Small intestine (tissue), 7 donors: ENCODE data around the gene ANO4. TPM values are rescaled to one million over a fixed set of nuclear protein-coding genes. Genes with fewer than 3 reads are reported as not detected.

Experiments used
- DNase-seq, 2 donors: peaks; one replicate each; pipeline versions ENCODE4 v3.0.0 to v3.0.0-alpha.2; 2013
- FAIRE-seq: peaks from 2 replicates; lab custom pipeline; 2012; peaks lifted over from hg19 to GRCh38; lab: Jason Lieb, UNC
- H3K27ac ChIP-seq, 3 donors: one replicate each; pipeline ENCODE4 v1.5.1; 2013; ENCODE audit warnings: low read length in 2 of 3, mild to moderate bottlenecking in 2 of 3, control low read depth in 1 of 3, inconsistent platforms in 1 of 3, low read depth in 1 of 3, moderate library complexity in 1 of 3
- H3K27me3 ChIP-seq, 3 donors: one replicate each; pipeline ENCODE4 v1.6.1; 2013; ENCODE audit warnings: low read length in 3 of 3, inconsistent platforms in 1 of 3; ENCODE audit not compliant: control insufficient read depth in 3 of 3, insufficient read depth in 3 of 3
- H3K36me3 ChIP-seq, 3 donors: one replicate each; pipeline ENCODE4 v1.6.1; 2013; ENCODE audit warnings: low read length in 3 of 3, inconsistent platforms in 1 of 3, low read depth in 1 of 3, mild to moderate bottlenecking in 1 of 3, moderate library complexity in 1 of 3; ENCODE audit not compliant: control insufficient read depth in 3 of 3, insufficient read depth in 2 of 3
- H3K4me1 ChIP-seq, 3 donors: one replicate each; pipeline ENCODE4 v1.6.1; 2013; ENCODE audit warnings: low read length in 2 of 3, inconsistent platforms in 1 of 3, low read depth in 1 of 3, mild to moderate bottlenecking in 1 of 3, moderate library complexity in 1 of 3; ENCODE audit not compliant: control insufficient read depth in 3 of 3, insufficient read depth in 2 of 3
- H3K4me3 ChIP-seq, 3 donors: one replicate each; pipeline ENCODE4 v1.5.1; 2013; ENCODE audit warnings: low read length in 3 of 3, control low read depth in 1 of 3, inconsistent platforms in 1 of 3, low read depth in 1 of 3, mild to moderate bottlenecking in 1 of 3, moderate library complexity in 1 of 3
- H3K9me3 ChIP-seq, 2 donors: one replicate each; pipeline ENCODE4 v1.6.1; 2013; ENCODE audit warnings: low read depth in 1 of 2, low read length in 1 of 2; ENCODE audit not compliant: control insufficient read depth in 2 of 2, insufficient read depth in 1 of 2
- WGBS, 3 donors: extraction: QIAGEN DNeasy Blood & Tissue Kit; methylation state at CpG; one replicate each; pipeline ENCODE4 v1.1.7; 2013; 5-methylcytosine and 5-hydroxymethylcytosine counted together
- polyA plus RNA-seq, 4 donors: library from polyadenylated mRNA; stranded (reverse) in 3 of 4; unstranded in 1 of 4; fragments of 200-250 nt in 3 of 4; fragments of 120-200 nt in 1 of 4; gene quantifications; one replicate each; pipeline versions ENCODE4 v1.2.1 to v1.2.3, GENCODE V29; 2013
- donor health status: healthy with polysubstance abuse.
- donor health status: control.
- donor health status: control.
- donor health status: Bipolar disorder and iron deficiency.
- donor health status: healthy.

The ANO4 gene
- polyA plus RNA-seq, 4 donors, result 0.03 to 2.1 (median 0.54) TPM; not detected in 1

DNA sequence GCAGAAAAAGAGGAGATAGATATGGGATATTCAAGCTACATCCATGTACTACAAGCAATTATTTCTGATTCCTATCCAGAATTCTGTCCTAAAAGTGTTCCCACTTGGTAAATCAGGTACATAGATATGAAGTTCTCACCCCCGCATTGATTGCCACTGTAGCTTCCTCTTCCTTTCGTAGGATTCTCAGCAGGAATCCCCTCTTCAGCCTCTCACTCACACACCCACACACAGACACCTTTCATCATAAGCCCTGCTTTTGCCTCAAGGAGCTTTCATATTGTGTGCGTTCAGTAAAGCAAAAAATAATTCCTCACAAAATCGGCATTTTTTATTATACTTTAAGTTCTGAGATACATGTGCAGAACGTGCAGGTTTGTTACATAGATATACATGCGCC is 69.8 kb downstream of the ANO4 start:
- Histone ChIP-seq H3K9me3 (no peaks in the 10 kb centered on the region), H3K4me1 (no peaks in the 10 kb centered on the region), H3K4me3 (no peak overlapping the region), H3K36me3 (no peaks in the 10 kb centered on the region), H3K27ac (no peak overlapping the region), H3K27me3 (no peaks in the 10 kb centered on the region)
- DNase-seq (no peak), FAIRE-seq (no peak)
- 74 to 88% (median 86%) methylated on average over 6 of the region's 6 CpGs for WGBS, 3 donors

DNA sequence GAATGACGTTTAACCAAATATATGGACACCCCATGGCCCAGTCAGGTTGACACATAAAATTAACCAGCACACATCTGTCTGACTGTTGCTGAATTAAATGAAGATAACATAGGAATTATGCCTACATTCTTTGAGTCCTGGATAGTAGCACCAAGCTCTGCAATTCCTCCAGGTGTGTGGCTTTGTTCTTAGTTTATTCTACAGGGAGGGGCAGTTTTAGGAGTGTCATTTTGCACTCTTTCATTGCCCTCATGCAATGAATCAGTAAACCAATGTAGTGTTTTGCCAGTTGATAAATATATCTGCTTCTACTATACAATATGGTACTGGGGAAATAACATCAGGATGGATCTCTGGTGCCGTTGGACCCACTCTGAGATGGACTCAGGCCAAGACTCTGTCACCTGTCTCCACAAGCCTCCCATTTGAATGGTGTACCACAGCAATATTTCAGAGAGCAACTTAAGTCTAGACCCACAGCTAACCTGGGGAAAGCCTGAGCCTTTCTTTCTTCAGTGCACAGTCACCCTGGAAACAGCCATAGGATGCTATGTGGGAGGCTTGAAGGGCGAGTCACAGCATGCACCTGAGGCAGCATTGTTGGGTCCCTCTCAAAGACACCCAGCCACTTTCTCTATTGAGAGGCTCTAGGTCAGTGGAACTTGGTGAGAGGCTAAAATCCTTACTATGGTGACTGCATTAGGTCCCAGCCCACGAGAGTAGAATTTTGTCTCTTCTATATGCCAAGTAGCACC is 73.2 kb downstream of the ANO4 start:
- 56 to 68% (median 62%) methylated on average over 4 of the region's 4 CpGs for WGBS, 3 donors
- H3K27ac ChIP-seq, result no peak overlapping the region
- no peaks in the 10 kb centered on the region for H3K36me3 ChIP-seq
- H3K4me3 ChIP-seq, result no peak overlapping the region
- no peaks in the 10 kb centered on the region for H3K4me1 ChIP-seq
- H3K27me3 ChIP-seq, result no peaks in the 10 kb centered on the region
- FAIRE-seq (no peak), DNase-seq (no peak)
- no peaks in the 10 kb centered on the region for H3K9me3 ChIP-seq

DNA sequence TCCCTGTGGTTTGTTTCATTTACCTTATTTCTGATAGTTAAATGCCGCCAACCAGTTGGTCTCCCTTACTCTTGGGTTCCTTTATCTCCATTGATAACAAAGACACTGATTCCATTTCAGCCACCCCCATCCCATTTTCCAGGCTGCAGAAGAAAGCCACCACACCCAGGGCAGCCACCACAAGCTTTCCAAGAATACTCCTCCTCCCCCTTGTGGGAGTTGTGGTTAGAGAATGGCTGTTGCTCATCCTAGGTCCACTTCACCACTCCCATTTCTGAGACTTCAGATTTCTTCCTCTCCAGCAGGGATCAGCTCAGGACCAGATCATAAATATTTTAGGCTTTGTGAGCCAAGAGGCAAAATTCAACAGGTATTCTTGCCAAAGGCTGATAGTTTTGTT is 73.9 kb downstream of the ANO4 start:
- no peak for DNase-seq
- H3K27me3 ChIP-seq, result no peaks in the 10 kb centered on the region
- H3K36me3 ChIP-seq, result no peaks in the 10 kb centered on the region
- WGBS, 3 donors, result 69 to 94% (median 83%) methylated on average over 1 of the region's 1 CpG
- no peak overlapping the region for H3K4me3 ChIP-seq
- no peaks in the 10 kb centered on the region for H3K9me3 ChIP-seq
- no peak for FAIRE-seq
- no peaks in the 10 kb centered on the region for H3K4me1 ChIP-seq
- H3K27ac ChIP-seq, result no peak overlapping the region

DNA sequence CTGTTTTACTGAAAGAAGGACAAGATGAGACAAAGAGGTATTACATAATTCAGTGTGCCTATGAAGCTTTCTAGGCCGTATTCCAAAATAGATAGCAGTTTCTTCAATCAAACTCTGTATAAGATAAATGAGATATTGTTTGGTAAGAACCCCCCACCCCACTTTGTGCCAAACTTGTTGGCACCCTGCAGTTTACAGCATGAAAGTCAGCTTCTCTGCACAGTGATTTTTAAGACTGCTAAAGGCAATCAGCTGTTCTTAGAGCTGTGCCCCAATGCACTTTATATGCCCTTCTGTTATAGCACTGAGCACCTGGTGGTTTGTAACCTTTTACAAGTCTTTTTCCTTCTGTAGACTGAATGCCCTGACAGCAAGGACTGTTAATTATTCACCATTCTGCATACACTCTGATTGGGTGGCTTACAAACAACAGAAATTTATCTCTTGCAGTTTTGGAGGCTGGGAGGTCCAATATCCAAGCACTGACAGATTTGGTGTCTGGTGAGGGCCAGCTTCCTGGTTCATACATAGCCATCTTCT is 76.7 kb downstream of the ANO4 start:
- FAIRE-seq, result no peak
- Histone ChIP-seq H3K9me3 (peaks cover 0 to 8% of the 10 kb centered on the region in 2 donors), H3K4me3 (no peak overlapping the region), H3K27ac (no peak overlapping the region), H3K4me1 (no peaks in the 10 kb centered on the region), H3K36me3 (no peaks in the 10 kb centered on the region), H3K27me3 (no peaks in the 10 kb centered on the region)
- WGBS, 3 donors, result 48 to 67% (median 54%) methylated on average over 1 of the region's 1 CpG
- no peak for DNase-seq

DNA sequence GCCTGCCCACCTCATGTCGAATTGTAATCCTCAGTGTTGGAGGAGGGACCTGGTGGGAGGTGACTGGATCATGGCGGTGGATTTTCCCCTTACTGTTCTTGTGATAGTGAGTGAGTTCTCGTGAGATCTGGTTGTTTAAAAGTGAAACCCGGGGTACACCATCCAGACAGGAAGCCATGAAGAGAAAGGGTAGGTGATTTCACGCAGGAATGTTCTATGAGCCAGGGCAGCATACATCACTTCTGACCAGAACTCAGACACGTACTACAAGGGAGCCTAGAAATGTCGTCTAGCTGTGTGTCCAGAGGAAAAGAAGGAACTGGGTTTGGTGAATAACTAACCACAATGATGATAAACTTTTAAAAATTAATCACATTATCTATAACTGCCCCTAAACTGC is 80.6 kb downstream of the ANO4 start:
- H3K4me1 ChIP-seq, result no peaks in the 10 kb centered on the region
- WGBS, 3 donors, result 75 to 80% (median 78%) methylated on average over 7 of the region's 7 CpGs
- no peak overlapping the region for H3K4me3 ChIP-seq
- no peak for FAIRE-seq
- H3K36me3 ChIP-seq, result no peaks in the 10 kb centered on the region
- DNase-seq, result no peak
- no peak overlapping the region for H3K27ac ChIP-seq
- H3K27me3 ChIP-seq, result no peaks in the 10 kb centered on the region
- H3K9me3 ChIP-seq, result peaks cover 0 to 8% of the 10 kb centered on the region in 2 donors

DNA sequence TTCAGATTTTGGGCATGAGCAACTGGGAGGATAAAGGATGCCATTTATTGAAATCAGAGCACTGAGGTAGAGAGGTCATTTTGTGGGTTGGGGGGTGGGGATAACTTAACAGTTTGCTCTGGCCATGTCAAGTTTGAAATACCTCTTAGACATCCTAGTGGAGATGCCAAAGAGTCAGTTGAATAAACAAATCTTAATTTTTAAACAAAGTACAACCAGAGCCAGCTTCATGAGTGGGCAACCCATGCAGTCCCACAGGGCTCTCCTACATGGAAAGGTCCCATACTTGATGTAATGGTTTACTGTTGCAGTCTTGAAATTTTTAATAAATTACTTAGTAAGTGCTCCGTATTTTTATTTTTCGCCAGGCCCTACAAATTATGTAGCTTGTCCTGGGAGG is 81.2 kb downstream of the ANO4 start:
- no peaks in the 10 kb centered on the region for H3K4me1 ChIP-seq
- H3K36me3 ChIP-seq, result no peaks in the 10 kb centered on the region
- peaks cover 0 to 8% of the 10 kb centered on the region in 2 donors for H3K9me3 ChIP-seq
- DNase-seq (no peak), FAIRE-seq (no peak)
- H3K4me3 ChIP-seq, result no peak overlapping the region
- no peak overlapping the region for H3K27ac ChIP-seq
- H3K27me3 ChIP-seq, result no peaks in the 10 kb centered on the region
- WGBS, 3 donors, result 84 to 95% (median 86%) methylated on average over 2 of the region's 2 CpGs

DNA sequence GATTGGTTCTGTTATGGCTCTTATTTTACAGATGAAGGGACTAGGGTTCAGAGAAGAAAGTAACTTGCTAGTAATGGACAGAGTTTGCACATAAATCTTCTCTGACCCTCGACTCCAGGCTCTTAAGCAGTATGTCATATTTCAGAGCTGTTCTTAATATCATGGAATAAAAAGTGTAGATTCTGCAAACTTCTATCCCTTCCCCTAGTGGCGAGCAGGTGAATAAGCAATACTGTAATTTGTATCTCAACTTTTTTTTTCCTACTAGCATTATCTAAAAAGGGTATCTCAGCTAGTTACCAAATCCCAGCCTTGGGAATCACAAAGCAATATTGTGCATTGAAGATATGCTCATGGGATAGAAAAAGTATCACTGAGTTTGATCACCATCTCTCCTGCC is 83.2 kb downstream of the ANO4 start:
- DNase-seq (no peak), FAIRE-seq (no peak)
- Histone ChIP-seq H3K27ac (no peak overlapping the region), H3K9me3 (peaks cover 0 to 8% of the 10 kb centered on the region in 2 donors), H3K36me3 (no peaks in the 10 kb centered on the region), H3K27me3 (no peaks in the 10 kb centered on the region), H3K4me3 (no peak overlapping the region), H3K4me1 (no peaks in the 10 kb centered on the region)
- WGBS, 3 donors, result 37 to 42% (median 39%) methylated on average over 2 of the region's 2 CpGs

DNA sequence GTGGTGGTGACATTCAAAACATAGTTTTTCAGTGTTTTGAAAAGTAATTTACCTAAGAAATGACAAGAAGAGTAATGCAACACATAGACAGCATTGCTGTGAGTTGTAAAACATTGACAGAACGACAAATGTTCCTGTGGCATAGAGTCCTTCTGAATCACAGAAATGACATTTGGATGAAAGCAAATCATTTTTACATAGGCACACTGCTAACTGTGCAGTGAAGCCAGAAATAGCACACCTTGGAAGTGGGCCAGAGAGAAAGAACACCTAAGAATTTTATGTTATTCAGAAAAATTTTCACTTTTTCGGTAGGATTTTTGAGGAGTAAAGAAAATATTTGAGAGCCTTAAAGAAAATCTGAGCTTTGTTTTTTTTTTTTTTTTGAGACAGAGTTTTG is 100.6 kb downstream of the ANO4 start:
- 90 to 94% (median 90%) methylated on average over 2 of the region's 2 CpGs for WGBS, 3 donors
- Histone ChIP-seq H3K4me3 (no peak overlapping the region), H3K36me3 (no peaks in the 10 kb centered on the region), H3K9me3 (no peaks in the 10 kb centered on the region), H3K27me3 (no peaks in the 10 kb centered on the region), H3K27ac (no peak overlapping the region), H3K4me1 (no peaks in the 10 kb centered on the region)
- FAIRE-seq (no peak), DNase-seq (no peak)
